GM21528 (cell line): ENCODE data around the gene DUOX2.
"Not testable (repeated sequence)": the region's sequence is repeated elsewhere in the genome, so short reads cannot be mapped to it uniquely, and the experiment has no call there.

Source experiments
- ATAC-seq: cut with Tn5 transposase; IDR thresholded peaks from one replicate; pipeline ENCODE4 v1.9.1; 2021; ENCODE audit warnings: mild to moderate bottlenecking, moderate library complexity; ENCODE audit not compliant: unreplicated experiment, low FRiP score

The DUOX2 gene

GRCh38 chr15:45079201-45079600 lies 34.8 kb downstream of the DUOX2 start:
- not testable (repeated sequence) for ATAC-seq

DNA sequence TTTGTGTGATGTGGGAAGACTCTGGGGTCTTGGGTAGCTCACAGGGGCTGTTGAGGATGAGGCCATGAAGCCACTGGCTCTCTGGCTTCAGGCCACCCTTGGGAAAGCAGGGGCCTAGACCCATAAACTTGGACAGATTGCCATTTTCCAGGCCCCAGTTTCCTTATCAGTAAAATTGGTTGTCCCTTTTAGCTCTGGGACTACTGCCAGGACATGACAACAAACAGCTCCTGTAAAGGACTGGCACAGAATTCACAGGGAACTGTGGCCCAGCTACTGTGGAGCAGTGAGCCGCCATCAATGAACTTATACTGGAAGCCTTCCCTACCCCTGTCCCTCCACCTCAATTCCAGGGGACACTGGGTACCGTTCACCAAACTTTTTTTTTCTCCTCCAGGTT lies 36.6 kb downstream of the DUOX2 start:
- not testable (repeated sequence) for ATAC-seq

- ATAC-seq = not testable (repeated sequence)
These were observed 38.3 kb downstream of the DUOX2 start for GRCh38 chr15:45075440-45076320.

DNA sequence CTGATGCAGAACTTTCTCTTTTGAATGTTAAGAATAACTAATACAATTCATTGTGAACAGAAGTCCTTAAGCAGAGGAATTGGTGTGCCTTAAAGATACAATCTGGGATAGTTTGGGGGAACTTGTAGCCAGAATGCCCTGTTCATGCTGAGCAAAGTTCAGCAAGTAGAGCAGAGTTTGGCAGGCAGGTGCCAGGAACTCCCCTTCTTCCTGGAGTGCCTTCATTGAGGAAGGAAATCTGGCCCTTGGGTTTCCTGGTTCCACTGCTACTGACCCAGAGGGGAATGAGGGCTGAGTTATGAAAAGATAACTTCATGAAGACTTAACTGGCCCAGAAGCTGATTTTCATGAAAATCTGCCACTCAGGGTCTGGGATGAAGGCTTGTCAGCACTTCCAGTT lies 40.4 kb downstream of the DUOX2 start:
- ATAC-seq = not testable (repeated sequence)

GRCh38 chr15:45069942-45070360 lies 44.0 kb downstream of the DUOX2 start:
- not testable (repeated sequence) for ATAC-seq

DNA sequence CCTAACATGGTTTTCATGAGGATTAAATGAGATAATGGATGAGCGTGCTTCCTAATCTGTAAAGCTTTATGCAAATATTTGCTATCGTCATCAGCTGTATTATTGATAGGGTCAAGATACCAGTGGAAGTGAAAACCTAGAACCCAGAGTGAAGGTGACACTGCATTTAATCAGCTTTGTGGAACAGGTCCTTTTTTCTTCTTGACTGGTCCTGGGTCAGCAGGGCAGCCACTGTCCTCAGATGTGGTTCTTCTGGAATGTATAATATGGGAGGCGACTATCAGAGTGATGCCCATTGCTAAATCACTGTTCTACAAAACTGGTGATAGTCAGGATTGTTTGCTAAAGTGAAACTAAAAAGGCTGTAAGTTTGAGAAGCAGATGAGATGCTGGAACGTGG lies 49.6 kb downstream of the DUOX2 start:
- ATAC-seq = no peak

GRCh38 chr15:45062301-45062700 lies 51.7 kb downstream of the DUOX2 start:
- not testable (repeated sequence) for ATAC-seq

DNA sequence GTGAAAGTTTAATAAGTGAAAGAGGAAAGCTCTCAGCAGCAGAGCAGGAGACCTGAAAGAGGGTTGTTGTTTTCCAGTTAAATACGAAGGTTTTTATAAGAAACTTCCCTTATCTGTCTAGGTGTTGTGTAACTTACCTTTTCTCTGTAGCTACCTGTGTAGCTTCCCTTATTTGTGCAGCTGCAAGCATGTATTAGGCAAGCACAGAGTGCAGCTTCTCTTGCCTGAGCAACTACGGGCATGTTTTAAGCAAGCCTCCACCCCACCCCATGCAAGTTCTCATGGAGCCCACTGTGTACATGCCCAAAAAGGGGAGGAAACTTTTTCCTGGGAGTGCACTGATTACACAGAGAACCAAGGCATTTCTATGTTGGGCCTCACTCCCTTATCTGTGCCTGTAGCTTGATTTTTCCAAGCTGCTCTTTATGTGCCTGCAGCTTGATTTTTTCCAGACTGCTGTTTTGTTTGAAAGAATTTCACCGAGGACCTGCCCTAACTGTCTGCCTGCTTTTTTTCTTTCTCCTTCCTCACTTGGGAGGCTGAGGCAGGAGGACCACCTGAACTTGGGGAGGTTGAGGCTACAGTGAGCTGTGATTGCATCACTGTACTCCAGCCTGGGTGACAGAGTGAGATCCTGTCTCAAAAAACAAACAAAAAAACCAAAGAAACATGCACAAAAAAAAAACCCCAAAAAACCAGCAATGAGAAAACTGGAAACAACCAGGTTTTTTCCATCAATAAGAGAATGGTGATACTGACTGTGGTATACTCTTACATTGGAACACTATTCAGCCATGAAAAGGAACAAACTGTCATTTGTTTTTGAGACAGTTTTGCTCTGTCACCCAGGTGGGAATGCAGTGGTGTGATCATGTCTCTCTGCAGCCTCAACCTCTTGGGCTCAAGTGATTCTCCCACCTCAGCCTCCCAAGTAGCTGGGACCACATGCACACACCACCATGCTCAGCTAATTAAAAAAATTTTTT lies 55.0 kb downstream of the DUOX2 start:
- not testable (repeated sequence) for ATAC-seq

- not testable (repeated sequence) for ATAC-seq
These were observed 61.3 kb downstream of the DUOX2 start for GRCh38 chr15:45052676-45053075.

GRCh38 chr15:45050587-45050986 lies 63.4 kb downstream of the DUOX2 start:
- no peak for ATAC-seq

- peak; percentile 59 for ATAC-seq
These were observed 65.0 kb downstream of the DUOX2 start for GRCh38 chr15:45048794-45049631.

- not testable (repeated sequence) for ATAC-seq
These were observed 65.6 kb downstream of the DUOX2 start for GRCh38 chr15:45048449-45048793.

GRCh38 chr15:45044270-45044669 lies 69.7 kb downstream of the DUOX2 start:
- ATAC-seq = not testable (repeated sequence)

DNA sequence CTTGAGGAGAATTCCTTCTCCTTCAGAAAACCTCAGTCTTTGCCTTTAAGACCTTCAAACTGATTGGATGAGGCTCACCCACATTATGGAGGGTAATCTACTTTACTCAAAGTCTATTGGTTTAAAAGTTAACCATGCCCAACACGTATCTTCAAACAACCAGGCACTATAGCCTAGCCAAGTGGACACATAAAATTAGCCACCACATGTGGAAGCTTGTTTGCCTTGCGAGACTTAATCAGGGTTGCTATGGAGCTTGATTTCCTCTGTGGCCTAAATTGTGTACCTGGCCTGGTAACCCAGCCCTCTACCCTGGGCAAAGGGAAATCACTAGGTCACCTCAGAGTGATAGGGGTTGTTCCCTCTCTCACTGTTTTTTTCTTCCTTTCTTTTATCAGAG lies 71.1 kb downstream of the DUOX2 start:
- not testable (repeated sequence) for ATAC-seq
